BLaER1 (cell line): ENCODE measurements around the gene DST.

Source experiments
- H3K27ac ChIP-seq: shearing (Covaris generic); formaldehyde crosslinking; 2 replicates; pipeline ENCODE4 v1.8.1; 2022
- H3K27me3 ChIP-seq: shearing (Covaris generic); formaldehyde crosslinking; 2 replicates; pipeline ENCODE4 v1.8.1; 2022
- H3K36me3 ChIP-seq: shearing (Covaris generic); formaldehyde crosslinking; 2 replicates; pipeline ENCODE4 v1.8.1; 2022
- H3K4me1 ChIP-seq: shearing (Covaris generic); formaldehyde crosslinking; 2 replicates; pipeline ENCODE4 v1.8.1; 2022
- H3K4me2 ChIP-seq: shearing (Covaris generic); formaldehyde crosslinking; 2 replicates; pipeline ENCODE4 v1.8.1; 2022
- H3K4me3 ChIP-seq: shearing (Covaris generic); formaldehyde crosslinking; 2 replicates; pipeline ENCODE4 v1.8.1; 2022
- H3K9ac ChIP-seq: shearing (Covaris generic); formaldehyde crosslinking; 2 replicates; pipeline ENCODE4 v1.8.1; 2022
- H3K9me3 ChIP-seq: shearing (Covaris generic); formaldehyde crosslinking; 2 replicates; pipeline ENCODE4 v1.8.1; 2022
- H4K20me1 ChIP-seq: shearing (Covaris generic); formaldehyde crosslinking; 2 replicates; pipeline ENCODE4 v1.8.1; 2022
- Cebpa-rat ChIP-seq: shearing (Covaris generic); IDR thresholded peaks from 2 replicates; pipeline ENCODE4 v1.8.1; 2022

Gene DST

DNA sequence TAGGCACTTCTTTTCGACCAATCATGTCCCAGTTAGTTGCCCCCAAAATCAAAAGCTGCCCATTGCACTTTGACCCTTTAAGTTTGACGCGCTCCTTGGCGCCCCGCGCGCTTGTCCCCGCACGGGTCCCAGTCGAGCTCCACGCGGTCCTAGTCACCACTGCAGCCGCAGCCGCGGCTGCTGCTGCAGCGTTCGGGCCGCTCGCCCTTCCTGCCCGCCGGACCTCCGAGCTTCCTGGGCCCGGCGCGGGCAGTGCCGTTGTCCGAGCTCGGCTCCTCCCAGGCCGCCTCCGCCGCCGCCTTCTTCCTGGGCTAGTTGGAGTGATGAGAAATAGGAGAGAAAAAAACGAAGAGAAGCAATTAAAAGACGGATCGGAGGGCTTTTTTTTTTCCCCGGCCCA, 209.6 kb downstream of the DST start:
- no peaks in the 10 kb centered on the region for H3K27me3 ChIP-seq
- H3K4me1 ChIP-seq: no peaks in the 10 kb centered on the region
- H3K4me3 ChIP-seq: no peak overlapping the region
- no peak overlapping the region for H3K4me2 ChIP-seq
- no peak for TF ChIP-seq Cebpa-rat
- no peak overlapping the region for H3K9ac ChIP-seq
- no peak overlapping the region for H3K27ac ChIP-seq
- H3K9me3 ChIP-seq: peaks cover 25% of the 10 kb centered on the region
- no peaks in the 10 kb centered on the region for H3K36me3 ChIP-seq
- no peaks in the 10 kb centered on the region for H4K20me1 ChIP-seq

DNA sequence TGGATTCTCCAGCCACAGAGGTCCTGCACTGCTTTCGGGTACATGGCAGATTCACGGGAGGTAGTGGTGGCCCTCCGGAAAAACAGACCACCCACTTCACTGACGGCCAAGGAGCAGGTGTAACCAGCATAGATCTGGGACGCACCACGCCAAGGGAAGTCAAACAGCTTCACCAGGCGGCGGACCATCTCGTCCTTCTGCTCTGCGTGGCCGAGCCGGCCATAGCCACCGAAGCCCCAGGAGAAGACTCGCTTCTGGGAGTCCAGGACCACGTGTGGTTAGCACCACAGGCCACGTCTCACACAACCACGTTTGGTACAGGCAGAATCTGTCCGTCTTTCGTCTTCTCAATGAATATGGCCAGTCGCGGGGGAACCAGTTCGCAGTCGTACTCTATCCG, 210.5 kb downstream of the DST start:
- no peaks in the 10 kb centered on the region for H3K36me3 ChIP-seq
- H3K4me2 ChIP-seq: no peak overlapping the region
- no peak overlapping the region for H3K4me3 ChIP-seq
- H3K27me3 ChIP-seq: no peaks in the 10 kb centered on the region
- no peaks in the 10 kb centered on the region for H4K20me1 ChIP-seq
- no peak overlapping the region for H3K9ac ChIP-seq
- H3K9me3 ChIP-seq: peaks cover 25% of the 10 kb centered on the region
- TF ChIP-seq Cebpa-rat: no peak
- H3K27ac ChIP-seq: no peak overlapping the region
- no peaks in the 10 kb centered on the region for H3K4me1 ChIP-seq

DNA sequence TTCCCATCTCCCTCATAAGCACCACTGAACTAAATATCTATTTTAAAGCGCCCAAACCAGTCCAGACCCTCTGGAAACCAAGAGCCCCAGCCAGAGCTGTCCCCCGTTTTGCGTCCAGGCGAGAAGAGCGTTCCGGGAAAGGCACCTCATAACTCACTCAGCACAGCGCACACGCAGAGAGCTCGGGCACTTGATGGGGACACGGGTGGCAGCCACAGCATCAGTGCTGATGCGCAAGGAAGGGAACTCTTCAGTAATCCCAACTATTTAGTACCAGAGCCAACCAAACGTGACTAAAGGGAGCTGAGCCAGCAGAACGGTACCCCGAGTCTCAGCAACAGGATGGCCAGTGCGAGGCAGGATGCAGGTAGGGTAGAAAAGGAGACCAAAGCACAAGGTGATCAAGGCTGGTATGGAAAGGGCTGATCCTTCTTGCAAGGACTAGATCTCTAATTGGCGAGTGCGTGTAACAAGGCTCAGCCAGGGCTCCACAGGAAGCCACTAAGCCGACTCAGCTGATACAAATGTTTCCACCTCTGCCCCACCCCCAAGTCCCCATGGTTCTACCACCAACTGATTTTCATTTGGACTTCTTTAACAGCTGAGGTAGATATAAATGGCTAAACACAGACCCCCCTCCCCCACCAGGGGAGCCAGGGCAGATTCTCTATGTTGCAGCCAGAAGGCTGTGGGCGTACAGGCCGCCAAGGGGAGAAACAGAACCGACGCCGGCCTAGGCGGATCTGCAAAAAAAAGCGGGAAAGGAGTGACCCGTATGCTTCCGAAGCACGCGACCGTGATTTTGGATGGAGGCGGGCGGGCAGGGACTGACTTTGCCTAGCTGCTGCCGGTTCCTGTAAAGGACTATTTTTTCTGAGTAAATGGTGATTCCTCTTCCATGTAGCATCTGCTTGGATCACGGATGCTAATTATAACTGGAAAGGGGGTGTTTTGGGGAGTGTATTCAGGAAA, 211.8 kb downstream of the DST start:
- no peaks in the 10 kb centered on the region for H4K20me1 ChIP-seq
- H3K9ac ChIP-seq: no peak overlapping the region
- no peak overlapping the region for H3K4me3 ChIP-seq
- H3K36me3 ChIP-seq: no peaks in the 10 kb centered on the region
- no peak overlapping the region for H3K27ac ChIP-seq
- H3K4me1 ChIP-seq: no peaks in the 10 kb centered on the region
- H3K27me3 ChIP-seq: no peaks in the 10 kb centered on the region
- no peak for TF ChIP-seq Cebpa-rat
- peaks cover 25% of the 10 kb centered on the region for H3K9me3 ChIP-seq
- no peak overlapping the region for H3K4me2 ChIP-seq

DNA sequence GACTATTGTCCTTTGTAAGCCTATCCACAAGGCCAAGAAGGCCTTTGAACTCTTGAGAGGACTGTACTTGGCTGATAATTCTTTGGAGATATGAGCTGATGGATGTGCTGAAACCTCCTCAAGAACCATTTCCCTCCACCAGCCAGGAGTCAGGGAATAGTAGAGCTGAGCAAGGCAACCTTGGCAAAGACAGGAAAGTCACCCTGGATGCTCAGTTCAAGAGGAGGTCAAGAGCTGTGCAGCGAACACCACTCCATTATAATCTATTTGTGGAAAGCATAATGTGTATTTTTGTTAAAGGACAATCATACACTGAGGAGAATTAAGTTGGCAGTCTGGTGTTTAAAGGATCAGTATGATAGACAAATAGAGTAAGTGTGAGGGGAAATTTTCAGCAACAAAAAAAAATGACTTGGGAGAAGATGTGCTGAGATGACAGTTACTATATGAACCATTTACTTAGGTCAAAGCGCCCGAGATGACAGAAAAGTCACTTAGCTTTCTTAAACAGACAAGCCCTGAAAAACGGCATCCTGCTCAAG, 218.1 kb downstream of the DST start:
- H3K27me3 ChIP-seq: no peaks in the 10 kb centered on the region
- H3K27ac ChIP-seq: no peak overlapping the region
- H3K4me3 ChIP-seq: no peak overlapping the region
- no peaks in the 10 kb centered on the region for H4K20me1 ChIP-seq
- H3K9ac ChIP-seq: no peak overlapping the region
- no peak overlapping the region for H3K4me2 ChIP-seq
- H3K36me3 ChIP-seq: no peaks in the 10 kb centered on the region
- TF ChIP-seq Cebpa-rat: no peak
- no peaks in the 10 kb centered on the region for H3K4me1 ChIP-seq
- H3K9me3 ChIP-seq: no peaks in the 10 kb centered on the region

DNA sequence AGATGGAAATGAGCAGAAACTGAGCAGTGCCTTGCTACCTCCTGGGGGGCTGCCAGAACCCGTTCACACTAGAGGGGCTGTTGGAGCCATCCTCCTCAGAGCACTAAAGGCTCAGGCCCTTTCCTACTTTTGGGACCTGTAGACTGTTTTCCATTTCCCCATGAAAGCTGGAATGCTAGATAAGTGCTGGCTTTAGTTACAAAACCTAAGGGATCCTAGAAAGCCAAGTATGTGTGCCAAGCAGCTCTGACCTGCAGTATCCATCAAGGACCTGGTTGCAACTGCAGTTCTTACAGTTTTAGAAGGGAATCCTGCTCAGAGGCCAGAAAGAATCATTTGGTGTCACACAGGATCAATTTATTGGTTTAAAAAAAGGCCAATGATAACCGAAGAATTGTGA, 218.6 kb downstream of the DST start:
- H3K9me3 ChIP-seq: no peaks in the 10 kb centered on the region
- H3K4me1 ChIP-seq: no peaks in the 10 kb centered on the region
- no peaks in the 10 kb centered on the region for H3K27me3 ChIP-seq
- H3K4me2 ChIP-seq: no peak overlapping the region
- TF ChIP-seq Cebpa-rat: no peak
- no peak overlapping the region for H3K27ac ChIP-seq
- H4K20me1 ChIP-seq: no peaks in the 10 kb centered on the region
- no peaks in the 10 kb centered on the region for H3K36me3 ChIP-seq
- H3K4me3 ChIP-seq: no peak overlapping the region
- no peak overlapping the region for H3K9ac ChIP-seq

DNA sequence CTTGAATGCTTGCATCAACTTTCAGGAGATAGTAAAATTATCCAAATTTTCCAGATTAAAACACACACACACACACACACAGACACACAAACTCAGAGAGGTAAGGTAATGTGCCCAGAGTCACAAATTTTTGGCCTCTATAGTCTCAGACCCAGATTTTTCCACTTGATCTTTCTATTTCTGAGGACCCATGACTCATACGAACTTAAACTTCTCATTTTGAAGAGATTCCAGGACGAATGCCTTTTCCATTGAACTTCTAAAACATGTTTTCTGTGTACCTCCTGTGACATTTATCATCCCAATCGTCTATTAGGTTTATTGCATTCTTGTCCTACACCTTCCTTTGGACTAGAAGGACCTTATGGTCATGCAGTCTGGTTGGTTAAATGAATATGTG, 222.4 kb downstream of the DST start:
- H3K9me3 ChIP-seq: no peaks in the 10 kb centered on the region
- no peak overlapping the region for H3K9ac ChIP-seq
- H4K20me1 ChIP-seq: no peaks in the 10 kb centered on the region
- no peaks in the 10 kb centered on the region for H3K4me1 ChIP-seq
- no peak for TF ChIP-seq Cebpa-rat
- no peaks in the 10 kb centered on the region for H3K27me3 ChIP-seq
- H3K27ac ChIP-seq: no peak overlapping the region
- H3K36me3 ChIP-seq: no peaks in the 10 kb centered on the region
- no peak overlapping the region for H3K4me2 ChIP-seq
- no peak overlapping the region for H3K4me3 ChIP-seq

DNA sequence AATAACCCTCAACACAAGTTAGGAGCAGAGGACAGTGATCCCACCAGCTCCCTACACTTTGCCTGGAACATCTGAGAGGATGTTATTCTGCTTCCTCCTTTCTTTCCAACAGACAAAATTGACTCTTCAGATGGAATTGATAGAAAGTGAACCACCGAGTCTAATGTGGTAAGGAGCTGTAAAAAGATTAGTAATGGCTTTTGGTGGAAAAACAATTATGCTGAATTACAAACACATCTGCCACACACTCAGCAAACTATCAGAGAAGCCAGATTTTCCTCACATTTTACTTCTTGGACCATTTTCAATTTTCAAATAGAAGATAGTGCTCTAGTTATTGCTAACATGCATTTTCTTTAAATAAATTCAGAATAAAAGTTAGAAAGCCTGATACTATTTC, 223.5 kb downstream of the DST start:
- Histone ChIP-seq H3K9ac (no peak overlapping the region), H3K27me3 (no peaks in the 10 kb centered on the region), H3K4me2 (no peak overlapping the region), H3K36me3 (no peaks in the 10 kb centered on the region), H4K20me1 (no peaks in the 10 kb centered on the region), H3K4me1 (no peaks in the 10 kb centered on the region), H3K9me3 (no peaks in the 10 kb centered on the region), H3K4me3 (no peak overlapping the region), H3K27ac (no peak overlapping the region)
- no peak for TF ChIP-seq Cebpa-rat

DNA sequence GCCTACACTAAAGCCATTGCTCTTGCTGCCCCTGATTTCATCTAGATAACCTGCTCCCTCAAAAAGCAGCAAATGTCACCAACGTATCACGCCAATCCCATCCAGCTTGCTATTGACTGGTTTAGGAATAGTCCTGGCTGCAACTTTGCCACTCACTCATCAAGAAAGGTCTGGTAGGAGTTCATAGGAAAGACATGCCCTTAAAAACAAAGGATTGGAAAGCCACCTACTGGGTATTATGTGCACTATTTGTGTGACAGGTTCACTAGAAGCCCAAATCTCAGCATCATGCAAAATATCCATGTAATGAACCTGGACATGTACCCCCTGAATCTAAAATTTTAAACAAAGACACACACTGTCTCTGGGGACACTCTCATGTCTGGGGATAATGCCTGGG, 224.9 kb downstream of the DST start:
- H4K20me1 ChIP-seq: no peaks in the 10 kb centered on the region
- H3K4me1 ChIP-seq: no peaks in the 10 kb centered on the region
- no peak overlapping the region for H3K9ac ChIP-seq
- TF ChIP-seq Cebpa-rat: no peak
- H3K27me3 ChIP-seq: no peaks in the 10 kb centered on the region
- H3K36me3 ChIP-seq: no peaks in the 10 kb centered on the region
- no peak overlapping the region for H3K4me2 ChIP-seq
- no peak overlapping the region for H3K27ac ChIP-seq
- no peak overlapping the region for H3K4me3 ChIP-seq
- no peaks in the 10 kb centered on the region for H3K9me3 ChIP-seq

DNA sequence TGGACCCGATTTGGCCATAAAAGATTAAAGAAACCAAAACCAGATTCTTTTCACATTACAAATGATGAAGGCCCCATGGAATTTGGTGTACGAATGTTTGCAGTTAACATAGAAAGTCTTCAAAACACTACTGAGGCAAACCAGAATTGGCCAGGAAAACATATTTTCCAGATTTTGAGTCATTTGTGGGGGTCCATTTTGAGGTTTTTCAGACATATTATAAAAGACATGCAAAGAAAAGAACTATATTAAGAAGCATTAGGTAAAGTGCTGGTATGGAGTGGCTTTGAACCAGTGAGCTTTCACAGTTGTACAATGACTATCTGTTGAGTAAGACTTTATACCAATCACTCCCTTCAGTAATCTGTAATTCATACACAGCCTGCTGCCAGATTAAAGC, 226.4 kb downstream of the DST start:
- peaks cover 7% of the 10 kb centered on the region; the same call in 1 of the 2 replicates for H3K4me1 ChIP-seq
- H3K4me2 ChIP-seq: no peak overlapping the region
- H3K27ac ChIP-seq: no peak overlapping the region
- H3K9me3 ChIP-seq: no peaks in the 10 kb centered on the region
- no peaks in the 10 kb centered on the region for H3K27me3 ChIP-seq
- H4K20me1 ChIP-seq: no peaks in the 10 kb centered on the region
- H3K9ac ChIP-seq: no peak overlapping the region
- H3K4me3 ChIP-seq: no peak overlapping the region
- H3K36me3 ChIP-seq: no peaks in the 10 kb centered on the region
- TF ChIP-seq Cebpa-rat: no peak

DNA sequence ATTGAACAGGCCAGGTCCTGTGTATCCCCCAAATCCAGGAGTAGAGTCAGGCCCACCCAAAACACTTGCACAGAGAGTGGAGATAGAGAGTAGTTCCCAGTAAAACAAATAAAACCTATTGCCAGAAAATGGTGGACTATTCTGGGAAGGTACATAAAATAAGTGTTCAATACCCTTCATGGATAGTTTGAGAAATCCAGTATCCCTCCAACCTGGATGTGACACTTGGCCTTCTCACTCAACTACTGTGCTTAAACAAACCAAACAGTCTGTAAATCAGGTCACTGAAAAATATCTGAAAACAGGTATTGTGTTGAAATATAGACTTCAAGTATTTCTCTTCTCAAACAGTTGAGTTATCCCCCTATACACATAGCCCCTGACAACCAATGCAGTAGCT, 233.7 kb downstream of the DST start:
- no peaks in the 10 kb centered on the region for H3K36me3 ChIP-seq
- no peak overlapping the region for H3K4me3 ChIP-seq
- H3K9me3 ChIP-seq: no peaks in the 10 kb centered on the region
- H3K9ac ChIP-seq: no peak overlapping the region
- no peak overlapping the region for H3K27ac ChIP-seq
- peaks cover 7% of the 10 kb centered on the region; the same call in 1 of the 2 replicates for H3K4me1 ChIP-seq
- TF ChIP-seq Cebpa-rat: no peak
- no peak overlapping the region for H3K4me2 ChIP-seq
- H3K27me3 ChIP-seq: no peaks in the 10 kb centered on the region
- H4K20me1 ChIP-seq: no peaks in the 10 kb centered on the region
